ENCODE results near the gene MARCHF2.

- TF ChIP-seq CTCF (IDR thresholded peaks at IDR 0.05; ENCODE audit: low read depth, low read length, poor library complexity, severe bottlenecking) (no peak), EZH2phosphoT487 (IDR thresholded peaks at IDR 0.05; ENCODE audit: borderline replicate concordance, low read length) (no peak)
These were observed 56.7 kb downstream of the MARCHF2 start for GRCh38 chr19:8469613-8470368.
